T-helper 9 cell (primary cell): ENCODE measurements around the gene GRK5.

Experiments used
- DNase-seq: peaks from one replicate; pipeline ENCODE4 v3.0.0-alpha.2; 2020

GRK5 gene

GRCh38 chr10:119409906-119410305 lies 202.5 kb downstream of the GRK5 start:
- no peak for DNase-seq

GRCh38 chr10:119410361-119411116 lies 203.2 kb downstream of the GRK5 start:
- DNase-seq = no peak

DNA sequence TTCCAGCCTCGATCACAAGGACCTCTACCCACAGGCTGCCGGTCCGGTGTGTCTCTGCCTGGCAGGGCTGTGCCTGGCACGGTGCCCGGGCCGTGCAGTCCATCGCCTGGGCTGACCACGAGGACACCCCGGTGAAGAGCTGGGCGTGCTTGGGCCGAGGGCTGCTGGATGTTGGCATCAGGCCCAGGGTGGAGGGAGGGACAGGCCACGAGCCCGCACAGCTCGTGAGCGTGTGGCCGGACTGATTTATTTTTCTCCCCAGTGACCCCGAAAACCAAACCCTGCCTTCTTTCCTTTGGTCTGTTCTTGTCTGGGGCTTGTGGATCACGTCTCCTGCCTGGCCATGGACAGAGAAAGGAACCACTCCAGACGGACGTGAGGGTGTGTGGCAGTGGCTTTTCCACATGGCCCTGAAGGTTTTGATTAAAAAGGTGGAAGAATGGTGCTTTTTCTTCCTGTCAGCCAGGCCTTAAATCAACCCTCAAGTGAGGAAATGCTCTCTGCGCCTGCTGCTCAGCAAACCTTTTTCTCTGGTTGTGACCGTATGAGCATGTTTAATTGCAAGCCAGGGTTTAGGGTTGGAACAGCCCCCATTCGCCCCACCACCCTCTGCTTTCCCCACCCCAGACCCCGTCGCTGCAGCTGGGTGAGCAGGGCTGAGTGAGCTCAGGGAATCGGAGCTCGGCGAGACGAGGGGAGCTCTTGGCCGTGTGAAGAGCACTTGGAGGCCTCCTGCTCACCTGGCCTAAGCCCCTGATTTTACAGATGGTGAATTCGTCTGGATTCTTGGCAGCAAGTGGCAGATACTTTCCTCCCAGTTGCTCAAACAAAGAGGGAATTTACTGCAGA lies 205.1 kb downstream of the GRK5 start:
- no peak for DNase-seq

DNA sequence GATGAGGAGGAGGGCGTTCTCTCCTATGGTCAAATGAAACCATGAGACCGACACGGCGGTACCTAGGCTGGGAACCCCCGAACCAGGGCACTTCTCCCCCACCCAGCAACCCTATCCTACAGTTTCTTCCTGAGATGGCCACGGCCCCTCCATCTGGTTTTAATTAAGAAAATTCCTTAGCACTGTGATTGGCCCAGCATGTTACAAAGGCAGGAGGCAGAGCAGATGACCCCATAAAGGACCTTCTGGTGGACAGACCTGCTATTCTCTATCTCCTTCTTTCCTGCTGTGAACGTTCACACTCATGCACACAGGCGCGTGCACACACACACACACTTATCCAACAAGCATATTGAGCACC lies 205.7 kb downstream of the GRK5 start:
- no peak for DNase-seq

- DNase-seq = no peak
These were observed 206.2 kb downstream of the GRK5 start for GRCh38 chr10:119413471-119414080.

GRCh38 chr10:119414081-119414611 lies 206.8 kb downstream of the GRK5 start:
- no peak for DNase-seq

GRCh38 chr10:119415121-119415520 lies 207.8 kb downstream of the GRK5 start:
- no peak for DNase-seq

GRCh38 chr10:119415536-119416503 lies 208.4 kb downstream of the GRK5 start:
- no peak for DNase-seq

DNA sequence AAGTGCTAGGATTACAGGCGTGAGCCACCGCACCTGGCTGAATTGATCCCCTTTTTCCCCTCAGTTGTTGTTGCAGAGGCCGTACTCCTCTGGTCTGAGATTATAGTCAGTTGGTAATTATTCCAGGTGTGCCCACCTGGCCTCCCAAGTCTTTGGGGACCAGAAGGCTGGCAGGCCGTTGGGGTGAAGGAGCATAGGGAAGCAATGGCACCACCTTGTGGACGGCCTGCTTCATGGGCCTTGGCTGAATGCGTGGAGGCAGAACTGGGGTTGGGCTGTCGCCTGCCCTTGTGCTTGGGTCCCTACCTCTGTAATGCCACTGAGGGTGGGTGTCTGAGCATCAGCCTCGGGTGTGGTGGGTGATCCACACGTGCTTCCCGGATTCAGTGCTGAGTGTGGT lies 209.5 kb downstream of the GRK5 start:
- DNase-seq = peak; percentile 61

- no peak for DNase-seq
These were observed 210.5 kb downstream of the GRK5 start for GRCh38 chr10:119417852-119418251.

DNA sequence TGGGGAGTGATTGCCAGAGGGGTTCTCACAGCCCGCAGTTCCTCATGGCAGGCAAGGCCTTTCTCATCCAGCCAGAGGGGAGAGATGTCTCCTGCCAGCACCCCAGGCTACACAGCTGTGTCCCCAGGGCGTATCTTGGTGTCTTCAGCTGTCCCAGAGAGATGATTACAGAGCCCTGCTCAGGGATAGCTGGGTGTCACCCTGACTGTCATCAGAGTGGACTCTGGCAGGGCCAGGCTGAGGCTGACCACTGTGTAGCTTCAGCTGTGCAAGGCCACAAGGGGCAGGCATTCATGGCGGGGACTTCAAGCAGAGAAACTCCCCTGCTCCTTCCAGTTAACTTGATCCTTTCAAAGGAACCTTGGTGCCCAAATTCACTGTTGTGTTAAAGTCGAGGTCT lies 211.0 kb downstream of the GRK5 start:
- no peak for DNase-seq

DNA sequence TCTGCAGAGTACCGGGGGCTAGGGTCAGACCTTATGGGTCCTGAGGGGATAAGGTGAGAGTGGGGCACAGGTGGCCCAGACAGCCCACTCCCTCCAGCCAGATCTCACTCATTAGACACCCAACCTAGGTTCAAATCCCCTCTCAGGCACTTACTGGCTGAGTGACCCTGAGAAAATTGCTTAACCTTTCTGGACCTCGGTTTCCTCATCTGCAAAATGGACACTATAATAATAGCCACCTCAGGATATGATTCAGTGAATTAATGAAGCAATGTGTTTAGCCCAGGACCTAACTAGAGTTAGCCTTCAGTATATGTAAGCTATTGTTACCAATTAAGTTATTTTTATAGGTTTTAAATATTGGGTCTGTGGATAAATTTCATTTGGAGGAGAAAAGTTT lies 212.6 kb downstream of the GRK5 start:
- no peak for DNase-seq

- DNase-seq = no peak
These were observed 213.8 kb downstream of the GRK5 start for GRCh38 chr10:119420950-119421875.

- no peak for DNase-seq
These were observed 214.7 kb downstream of the GRK5 start for GRCh38 chr10:119421891-119422681.

- no peak for DNase-seq
These were observed 215.5 kb downstream of the GRK5 start for GRCh38 chr10:119422682-119423509.

GRCh38 chr10:119423510-119424257 lies 216.3 kb downstream of the GRK5 start:
- no peak for DNase-seq

DNA sequence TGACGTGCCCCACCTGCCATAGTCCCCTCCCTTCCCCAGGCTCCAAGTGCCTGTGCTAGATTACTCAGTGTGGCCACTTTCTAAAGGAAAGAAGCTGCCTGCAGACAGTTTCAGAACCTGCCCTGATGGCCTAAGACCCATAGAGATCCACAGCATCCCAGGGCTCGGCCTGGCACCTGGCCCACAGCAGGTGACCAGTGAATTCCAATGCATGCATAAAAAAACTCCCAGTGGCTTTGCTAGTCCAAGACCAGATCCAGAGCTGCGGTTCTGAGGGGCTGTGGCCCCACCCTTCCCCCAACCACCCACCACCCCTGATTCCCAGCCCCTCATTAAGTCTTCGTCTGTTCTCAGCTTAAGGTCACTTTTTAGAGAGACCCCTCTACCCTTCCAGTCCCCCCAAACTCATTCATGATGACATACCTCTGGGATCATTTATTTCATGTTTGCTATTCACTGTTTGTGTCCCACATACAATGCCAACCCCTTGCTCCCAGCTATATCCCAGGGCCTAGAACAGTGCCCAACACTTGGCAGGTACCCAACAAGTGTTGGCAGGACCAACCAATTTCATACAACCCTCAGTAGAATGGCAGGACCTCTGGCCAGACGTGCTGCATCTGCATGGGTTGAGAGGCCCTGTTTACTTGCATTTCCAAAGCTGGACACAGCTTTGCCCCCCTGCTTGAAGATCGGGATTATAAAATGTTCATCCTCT lies 217.0 kb downstream of the GRK5 start:
- no peak for DNase-seq
